Measurements from ENCODE around the gene CLTA. TPM values are rescaled to one million over a fixed set of nuclear protein-coding genes. Genes with fewer than 3 reads are reported as not detected.

CLTA gene
- total RNA-seq, 1 experiment from 2014 or later: 195 TPM

DNA sequence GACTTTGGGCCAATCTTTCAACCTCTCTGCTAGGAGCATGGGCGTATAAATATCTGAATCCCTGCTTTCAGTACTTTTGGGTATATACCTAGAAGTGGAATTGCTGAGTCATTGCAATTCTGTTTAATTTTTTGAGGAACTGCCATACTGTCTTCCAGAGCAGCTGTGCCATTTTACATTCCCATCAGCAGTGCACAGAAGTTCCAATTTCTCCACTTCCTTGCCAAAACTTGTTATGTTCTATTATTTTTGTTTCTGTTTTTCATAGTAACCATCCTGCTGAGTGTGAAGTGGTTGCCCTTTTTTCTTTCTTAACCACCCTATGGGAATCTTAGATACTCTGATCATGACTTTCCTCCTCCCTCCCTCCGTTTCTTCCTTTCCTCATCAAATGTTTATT is 32.6 kb upstream of the CLTA start:
- WGBS (ENCODE audit: extremely low coverage, insufficient read length, low lambda C conversion rate): no CpG with 5 or more reads among the region's 2 CpGs
- Histone ChIP-seq H2BK120ac (ENCODE audit: low read depth, low read length, poor library complexity, severe bottlenecking) (no peak overlapping the region), H3K9ac (ENCODE audit: extremely low read depth, insufficient read length, low read length) (no peak overlapping the region), H3K14ac (ENCODE audit: insufficient read depth, low read length) (no peak overlapping the region), H2AK5ac (ENCODE audit: insufficient read length, low read length) (no peak overlapping the region), H2BK20ac (ENCODE audit: low read depth, low read length, poor library complexity, severe bottlenecking) (no peak overlapping the region), H4K91ac (ENCODE audit: insufficient read length, low read depth, low read length) (no peak overlapping the region), H3K79me1 (ENCODE audit: insufficient read depth, low read depth, low read length, poor library complexity, severe bottlenecking) (no peaks in the 10 kb centered on the region), H3K18ac (ENCODE audit: insufficient read length, low read depth, low read length) (no peak overlapping the region), H3K79me2 (ENCODE audit: insufficient read depth, low read length) (no peaks in the 10 kb centered on the region), H3K9me3 (ENCODE audit: control insufficient read depth, low read depth, low read length) (no peaks in the 10 kb centered on the region), H3K4me1 (ENCODE audit: insufficient read depth, low read length) (peaks cover 6% of the 10 kb centered on the region), H2BK15ac (ENCODE audit: low read depth, low read length) (no peak overlapping the region), H4K5ac (ENCODE audit: insufficient read length, low read depth, low read length) (no peak overlapping the region), H2AFZ (ENCODE audit: low read length) (no peak overlapping the region), H3K4ac (ENCODE audit: low read depth, low read length) (no peak overlapping the region), H2BK12ac (ENCODE audit: insufficient read length, low read depth, low read length) (no peak overlapping the region), H3K23me2 (ENCODE audit: insufficient read length, low read depth, low read length, poor library complexity, severe bottlenecking) (no peaks in the 10 kb centered on the region), H3K23ac (ENCODE audit: insufficient read length, low read depth, low read length) (no peak overlapping the region), H3K27ac (ENCODE audit: insufficient read length, low read depth, low read length) (no peak overlapping the region), H3K27me3 (ENCODE audit: insufficient read depth, low read length) (no peaks in the 10 kb centered on the region), H3T11ph (ENCODE audit: low read length) (no peak overlapping the region), H4K8ac (replicated peaks; ENCODE audit: insufficient read length, low read depth, low read length) (no peak overlapping the region), H3K56ac (ENCODE audit: insufficient read length, low read depth, low read length) (no peak overlapping the region), H3K4me2 (ENCODE audit: insufficient read depth, insufficient read length, low read length) (no peak overlapping the region), H4K20me1 (ENCODE audit: control insufficient read depth, insufficient read depth, insufficient read length) (no peaks in the 10 kb centered on the region), H2BK5ac (ENCODE audit: insufficient read length, low read length) (no peak overlapping the region)
- no peak for DNase-seq
- Mint-ChIP-seq H3K4me3 (no peak overlapping the region), H3K36me3 (ENCODE audit: insufficient read depth in 1 of 3, low read depth in 3 of 3) (peaks cover 6 to 29% (median 7%) of the 10 kb centered on the region in 3 experiments; a peak in 5 of 7 replicates), H3K9me3 (peaks cover 16 to 22% of the 10 kb centered on the region in 2 experiments), H3K4me1 (peaks cover 20 to 23% of the 10 kb centered on the region in 2 experiments), H3K27me3 (ENCODE audit: low read depth) (no peaks in the 10 kb centered on the region; the same call in 1 of the 2 replicates), H3K27ac (no peak overlapping the region)
- TF ChIP-seq CTCF (conservative IDR thresholded peaks at IDR 0.05): no peak

Data from H9 (cell line).